DMS114 treated with DMSO at 0.1 percent for 48 hours (cell line): ENCODE results near the gene FIBCD1.
"Not testable (repeated sequence)": the region's sequence is repeated elsewhere in the genome, so short reads cannot be mapped to it uniquely, and the experiment has no call there.

Experiments used
- DNase-seq: peaks from one replicate; lab custom pipeline; 2025; ENCODE audit not compliant: unreplicated experiment; lab: John Stamatoyannopoulos, UW

FIBCD1 gene

DNA sequence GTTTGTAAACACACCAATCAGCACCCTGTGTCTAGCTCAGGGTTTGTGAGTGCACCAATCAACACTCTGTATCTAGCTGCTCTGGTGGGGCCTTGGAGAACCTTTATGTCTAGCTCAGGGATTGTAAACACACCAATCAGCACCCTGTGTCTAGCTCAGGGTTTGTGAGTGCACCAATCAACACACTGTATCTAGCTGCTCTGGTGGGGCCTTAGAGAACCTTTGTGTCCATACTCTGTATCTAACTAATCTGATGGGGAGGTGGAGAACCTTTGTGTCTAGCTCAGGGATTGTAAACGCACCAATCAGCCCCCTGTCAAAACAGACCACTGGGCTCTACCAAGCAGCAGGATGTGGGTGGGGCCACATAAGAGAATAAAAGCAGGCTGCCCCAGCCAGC, 28.4 kb downstream of the FIBCD1 start:
- DNase-seq, result not testable (repeated sequence)

DNA sequence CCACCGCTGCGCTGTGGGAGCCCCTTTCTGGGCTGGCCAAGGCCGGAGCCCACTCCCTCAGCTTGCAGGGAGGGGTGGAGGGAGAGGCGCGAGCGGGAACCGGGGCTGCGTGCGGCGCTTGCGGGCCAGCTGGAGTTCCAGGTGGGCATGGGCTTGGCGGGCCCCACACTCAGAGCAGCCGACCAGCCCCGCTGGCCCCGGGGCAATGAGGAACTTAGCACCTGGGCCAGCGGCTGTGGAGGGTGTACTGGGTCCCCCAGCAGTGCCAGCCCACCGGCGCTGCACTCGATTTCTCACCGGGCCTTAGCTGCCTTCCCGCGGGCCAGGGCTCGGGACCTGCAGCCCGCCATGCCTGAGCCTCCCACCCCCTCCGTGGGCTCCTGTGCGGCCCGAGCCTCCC, 29.0 kb downstream of the FIBCD1 start:
- not testable (repeated sequence) for DNase-seq

DNA sequence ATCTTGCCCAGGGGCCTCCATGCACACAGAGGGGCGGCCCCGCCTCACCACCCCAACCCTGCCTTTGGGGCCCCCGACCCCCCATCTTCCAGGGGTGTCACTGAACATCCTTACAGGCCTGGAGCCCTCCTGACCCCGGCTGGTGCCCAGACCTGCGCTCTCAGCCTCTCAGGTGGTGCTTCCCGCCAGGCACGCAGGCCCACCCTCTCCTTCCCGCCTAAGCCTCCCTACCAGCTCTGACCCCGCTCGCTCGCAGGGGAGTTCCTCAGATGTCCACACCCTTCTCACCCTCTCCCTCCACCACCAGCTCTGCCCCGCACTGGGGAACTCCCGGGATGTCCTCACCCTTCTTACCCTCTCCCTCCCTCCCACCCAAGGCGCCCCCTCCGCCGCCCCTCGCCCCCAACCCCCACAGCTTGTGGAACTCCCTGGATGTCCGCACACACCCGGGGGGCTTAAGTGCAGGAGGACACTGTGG, 30.1 kb downstream of the FIBCD1 start:
- no peak for DNase-seq

DNA sequence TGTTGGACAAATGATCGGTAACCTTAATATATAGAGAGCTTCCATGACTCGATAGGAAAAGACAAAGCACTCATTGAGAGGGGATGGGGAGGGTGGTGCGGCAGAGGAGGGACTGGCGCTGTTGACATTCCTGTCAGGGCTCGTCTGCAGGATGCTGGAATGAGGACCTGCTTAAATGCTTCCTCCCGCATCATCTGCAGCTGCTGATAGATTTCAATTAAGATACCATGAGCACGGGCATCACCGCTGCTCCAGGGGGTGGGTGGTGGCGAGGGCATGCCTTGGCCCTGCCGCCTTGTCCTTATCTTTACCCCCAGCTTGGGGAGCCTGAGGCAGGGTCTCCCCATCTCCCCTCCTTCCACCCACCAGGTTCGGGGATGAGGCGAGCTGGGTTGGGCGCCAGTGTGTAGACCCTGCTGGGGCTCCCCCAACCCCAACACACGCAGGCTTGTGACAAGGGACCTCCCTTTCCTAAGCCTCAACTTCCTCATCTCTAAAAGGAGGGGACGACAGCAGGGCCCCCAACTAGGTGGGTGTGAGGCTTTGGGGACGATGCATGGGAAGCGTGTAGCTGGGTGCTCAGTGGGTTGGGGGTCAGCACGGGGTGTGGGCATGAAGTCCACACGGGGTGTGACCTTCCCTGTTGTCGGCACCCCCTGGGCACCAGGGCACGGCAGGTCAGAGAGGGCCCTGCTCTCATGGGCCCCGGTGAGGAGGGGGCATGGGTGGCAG, 30.7 kb downstream of the FIBCD1 start:
- DNase-seq, result no peak

DNA sequence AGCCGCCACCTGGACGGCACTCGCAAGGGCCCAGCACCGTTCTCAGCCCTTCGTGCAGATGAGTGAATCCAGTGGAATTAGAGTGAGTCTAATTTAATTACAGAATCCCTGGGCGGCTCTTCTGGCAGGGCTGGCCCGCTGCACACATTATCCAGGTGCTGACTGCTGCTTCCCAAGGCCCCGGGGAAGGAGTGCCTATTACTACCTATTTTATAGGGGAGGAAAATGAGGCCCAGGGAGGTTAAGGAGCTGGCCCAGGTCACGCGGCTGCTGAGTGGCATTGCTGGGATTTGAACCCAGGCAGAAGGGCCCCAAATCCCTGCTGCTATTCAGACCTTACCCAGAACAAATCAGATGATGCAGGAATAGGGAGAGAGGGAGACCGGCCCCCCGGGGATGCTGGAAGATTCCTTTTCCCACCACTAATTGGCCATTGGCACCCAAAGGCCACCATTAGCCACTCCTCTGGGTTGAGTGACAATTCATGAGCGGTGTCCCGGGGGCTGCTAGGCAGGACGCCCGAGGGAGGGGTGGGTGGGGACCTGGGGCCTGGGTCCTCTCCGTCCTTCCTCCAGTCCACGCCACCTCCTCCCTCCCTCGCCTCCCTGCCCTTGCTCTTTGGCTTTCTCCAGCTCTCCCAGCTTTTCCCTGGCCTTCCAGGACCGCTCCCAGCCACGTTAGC, 32.2 kb downstream of the FIBCD1 start:
- no peak for DNase-seq

DNA sequence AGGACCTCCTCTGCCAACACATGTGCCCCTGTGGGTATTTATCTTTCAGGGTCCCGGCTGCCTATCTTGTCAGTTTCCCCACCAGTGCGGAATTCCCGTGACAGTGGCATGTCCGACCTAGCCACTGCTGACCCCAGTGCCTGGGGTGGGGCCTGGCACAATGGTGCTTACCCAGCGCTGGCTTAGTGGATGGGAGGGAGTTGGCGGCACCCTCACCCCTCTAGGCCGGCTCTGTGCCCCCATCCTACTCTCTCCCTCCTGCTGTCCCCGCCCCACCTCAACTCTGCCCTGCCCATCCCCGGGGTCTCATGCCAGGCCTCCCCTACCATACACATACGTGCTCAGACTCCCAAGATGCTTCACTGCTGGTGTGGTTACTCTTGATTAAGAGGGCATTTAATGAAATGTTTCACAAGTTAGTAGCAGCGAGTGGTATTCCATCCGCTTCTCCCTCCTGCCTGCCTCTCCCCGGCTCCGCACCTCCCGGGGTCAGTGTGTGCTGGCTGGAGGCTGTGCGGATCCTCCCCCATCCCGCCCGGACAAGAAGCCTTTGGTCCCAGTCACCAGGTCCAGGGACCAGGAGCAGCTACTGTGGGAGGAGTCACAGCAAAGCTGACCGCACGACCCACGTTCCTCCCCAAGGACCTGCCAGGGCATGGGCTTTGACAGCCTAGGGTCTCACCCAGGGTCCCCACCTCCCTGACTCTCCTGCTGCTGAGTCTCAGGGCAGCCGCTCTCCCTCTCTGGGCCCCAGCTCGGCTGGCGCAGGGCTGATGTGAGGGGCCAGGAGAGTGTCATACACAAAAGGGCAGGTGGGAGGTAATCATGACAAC, 32.9 kb downstream of the FIBCD1 start:
- no peak for DNase-seq

DNA sequence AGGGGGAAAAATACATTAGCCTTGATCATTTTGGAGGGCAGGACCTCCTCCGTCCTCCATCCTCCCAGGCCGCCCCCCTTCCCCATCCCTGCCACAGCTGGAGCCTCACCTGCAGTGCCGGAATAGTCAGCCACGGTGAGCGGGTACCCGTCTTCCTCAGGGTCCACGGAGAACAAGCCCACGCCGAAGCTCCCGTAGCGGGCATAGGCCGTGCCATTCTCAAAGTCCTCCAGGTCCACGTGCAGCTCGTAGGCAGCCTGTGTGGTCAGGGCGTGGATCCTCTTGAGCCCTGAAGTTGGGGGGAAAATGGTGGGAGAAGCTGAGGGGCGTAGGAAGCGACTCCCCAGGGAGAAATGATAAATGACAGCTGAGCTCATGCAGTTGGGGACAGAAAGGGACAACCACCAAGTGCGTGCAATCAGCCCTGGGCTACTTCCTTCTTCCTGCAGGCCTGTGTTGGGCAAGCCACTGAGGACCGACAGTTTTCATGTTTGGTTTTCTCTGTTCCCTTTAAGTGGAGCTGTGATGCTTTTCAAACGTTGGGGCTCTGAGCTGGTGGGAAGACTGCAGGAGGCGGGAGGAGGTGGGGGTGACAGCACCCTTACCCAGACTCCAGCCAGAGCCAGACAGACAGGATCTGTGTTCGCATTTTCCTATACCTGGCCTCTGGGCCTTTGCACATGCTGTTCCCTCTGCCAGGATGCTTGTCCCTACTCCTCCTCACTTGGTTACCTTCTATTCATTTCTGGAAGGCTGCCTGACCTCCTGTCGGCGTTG, 33.7 kb downstream of the FIBCD1 start:
- DNase-seq, result no peak

DNA sequence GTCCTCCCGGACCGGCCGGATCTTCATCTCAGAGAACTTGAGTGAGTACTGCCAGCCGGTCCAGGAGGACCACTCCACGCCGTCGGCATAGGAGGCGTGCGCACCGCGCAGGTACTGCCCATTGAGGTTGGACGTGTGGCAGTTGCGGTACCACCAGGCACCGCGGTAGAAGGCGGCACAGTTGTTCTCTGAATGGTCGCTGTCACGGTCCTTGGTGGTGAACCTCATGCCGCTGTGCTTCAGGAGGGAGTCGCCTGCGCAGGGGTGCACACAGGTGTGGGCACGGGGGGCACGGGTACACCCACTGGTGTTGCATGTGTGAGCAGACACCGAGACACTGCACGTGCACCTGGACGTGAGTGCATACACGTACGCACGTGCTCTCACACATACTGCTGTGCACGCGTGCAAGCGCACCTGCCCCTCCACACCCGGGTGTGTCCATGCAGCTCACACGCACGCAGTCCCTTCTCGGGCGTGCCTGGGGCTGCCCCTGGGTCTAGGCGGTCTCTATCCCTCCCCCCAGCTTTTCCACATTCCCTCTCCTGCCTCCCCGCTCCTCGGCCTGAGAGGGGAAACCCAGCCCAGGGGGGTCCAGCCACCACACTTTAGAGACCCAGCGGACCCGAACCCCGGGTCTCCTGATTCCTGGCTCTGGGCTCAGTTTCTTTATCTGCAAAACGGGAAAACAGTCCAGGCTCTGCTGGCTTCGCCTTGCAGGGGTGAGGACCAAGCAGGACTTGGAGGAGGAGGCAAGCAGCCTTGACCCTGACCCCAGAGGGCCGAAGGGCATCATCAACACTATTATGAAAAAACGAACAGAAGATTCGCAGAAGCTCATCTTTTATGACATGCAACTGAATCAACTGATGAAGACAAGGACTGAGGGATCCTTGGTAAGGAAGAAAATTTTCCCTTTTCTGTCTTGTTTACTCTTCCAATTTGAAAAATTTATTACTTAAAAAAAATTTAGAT, 34.7 kb downstream of the FIBCD1 start:
- DNase-seq, result no peak

DNA sequence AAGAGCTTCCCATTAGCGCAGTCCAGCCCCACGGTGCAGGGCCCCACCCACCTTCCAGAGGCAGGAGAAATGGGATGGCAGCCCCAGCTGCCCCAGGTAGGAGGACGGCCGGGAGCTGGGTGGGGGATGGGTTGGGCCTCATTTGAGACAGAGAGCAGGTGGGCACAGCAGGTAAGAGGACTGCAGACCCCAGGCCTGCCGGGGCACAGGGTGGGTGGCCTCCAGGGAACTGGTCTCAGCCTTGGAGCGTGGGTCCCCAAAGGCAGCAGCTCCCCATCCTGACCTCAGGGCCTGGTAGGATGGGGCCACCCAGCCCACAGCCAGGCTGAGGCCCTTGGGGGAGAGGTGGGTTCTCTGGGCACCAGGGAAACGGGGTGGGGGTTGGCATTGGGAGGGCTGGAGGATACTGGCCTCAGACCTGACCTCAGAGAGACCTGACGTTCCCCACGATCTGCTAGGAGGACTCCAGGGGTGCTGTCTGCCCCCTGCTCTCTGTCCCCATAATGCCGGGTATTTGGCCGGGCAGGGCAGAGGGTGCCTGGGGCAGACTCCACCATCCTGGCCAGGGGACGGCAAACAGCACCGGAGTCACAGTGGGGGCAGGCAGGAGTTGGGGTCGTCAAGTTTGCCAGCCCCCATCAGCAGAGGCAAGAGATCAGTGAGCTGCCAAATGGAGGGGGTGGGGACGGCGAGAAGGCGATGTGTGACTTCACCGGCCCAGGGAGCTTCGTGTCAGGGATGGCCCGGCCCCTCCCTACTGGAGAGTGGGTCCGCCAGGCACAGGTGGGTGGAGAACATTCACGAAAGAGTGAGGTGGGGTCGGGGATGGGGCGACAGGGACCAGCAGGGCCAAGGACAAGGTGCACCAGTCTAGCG, 35.6 kb downstream of the FIBCD1 start:
- no peak for DNase-seq

DNA sequence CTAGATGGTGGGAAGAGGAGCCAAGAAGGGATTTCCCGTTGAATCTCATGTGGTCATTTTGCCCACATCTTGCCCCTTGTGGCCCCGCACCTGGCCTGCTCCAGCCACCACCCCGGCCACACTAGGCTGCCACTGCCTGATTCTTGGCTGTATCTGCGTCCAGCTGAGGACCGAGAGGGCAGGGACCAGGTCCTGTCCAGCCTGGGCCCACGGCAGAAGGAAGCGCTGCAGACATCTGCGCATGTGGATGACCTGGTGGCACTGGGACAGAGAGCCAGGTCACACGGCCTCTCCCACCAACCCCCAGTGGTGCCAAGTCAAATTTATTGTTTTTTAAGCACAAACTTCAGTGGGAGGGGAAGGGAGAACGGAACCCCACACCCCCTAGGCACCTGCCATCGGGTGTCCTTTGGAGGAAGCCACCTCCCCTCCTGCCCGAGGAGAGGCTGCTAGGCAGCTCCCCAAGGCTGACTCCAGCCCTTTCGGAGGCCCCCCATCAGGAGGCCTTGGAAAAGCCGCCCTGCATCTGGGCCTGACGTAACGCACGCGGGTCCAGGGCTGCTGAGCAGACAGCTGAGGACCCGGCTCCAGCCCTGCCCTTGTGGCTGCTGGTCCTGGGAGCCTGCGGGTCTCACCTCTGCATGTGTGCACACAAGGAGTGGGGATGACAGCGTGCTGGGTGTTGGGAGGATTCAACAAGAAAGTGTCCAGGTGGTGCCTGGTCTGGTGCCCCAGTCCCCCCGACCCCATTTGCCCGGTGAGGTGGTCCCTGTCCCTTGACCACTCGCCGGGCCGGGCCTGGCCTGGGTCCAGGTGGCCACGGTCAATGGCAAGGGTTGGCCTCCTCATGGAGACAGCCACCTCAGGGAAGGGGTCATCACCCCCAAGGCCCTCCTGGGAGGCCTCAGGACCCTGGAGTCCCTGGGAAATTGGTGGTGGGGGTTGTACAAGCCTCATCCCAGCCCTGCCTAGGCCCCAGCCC, 36.6 kb downstream of the FIBCD1 start:
- DNase-seq, result no peak

DNA sequence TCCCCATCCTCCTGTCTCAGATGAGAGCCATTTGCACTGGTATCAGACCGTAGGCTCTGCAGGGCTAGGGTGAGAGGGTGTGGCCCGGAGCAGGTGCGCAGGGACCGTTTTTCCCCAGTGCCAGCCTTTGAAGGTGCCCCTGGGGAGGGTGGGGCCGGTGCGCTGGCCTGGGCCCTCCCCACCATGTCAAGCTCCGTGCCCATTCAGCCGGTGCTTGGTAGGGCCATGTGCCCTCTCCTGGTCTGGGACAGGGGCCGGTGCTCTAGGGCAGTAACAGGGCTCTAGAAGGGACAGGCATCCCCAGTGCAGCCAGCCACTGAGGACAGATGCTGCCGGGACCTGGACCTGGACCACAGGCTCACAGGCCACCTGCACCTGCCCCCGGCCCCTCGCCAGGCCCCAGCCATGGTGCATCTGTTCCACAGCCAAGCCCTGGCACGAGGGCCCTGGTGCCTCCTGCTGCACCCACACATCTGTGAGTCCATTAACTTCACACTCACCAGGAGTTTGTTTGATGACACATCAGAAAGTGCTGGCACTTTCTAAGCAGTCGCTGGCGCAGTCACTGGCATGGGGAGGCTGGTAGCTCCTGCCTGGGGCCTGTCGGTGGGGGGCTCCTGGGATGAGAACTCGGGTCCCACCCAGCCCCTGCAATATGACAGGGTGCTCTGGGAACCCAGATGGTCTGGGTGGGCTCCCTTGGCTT, 37.4 kb downstream of the FIBCD1 start:
- DNase-seq, result no peak

DNA sequence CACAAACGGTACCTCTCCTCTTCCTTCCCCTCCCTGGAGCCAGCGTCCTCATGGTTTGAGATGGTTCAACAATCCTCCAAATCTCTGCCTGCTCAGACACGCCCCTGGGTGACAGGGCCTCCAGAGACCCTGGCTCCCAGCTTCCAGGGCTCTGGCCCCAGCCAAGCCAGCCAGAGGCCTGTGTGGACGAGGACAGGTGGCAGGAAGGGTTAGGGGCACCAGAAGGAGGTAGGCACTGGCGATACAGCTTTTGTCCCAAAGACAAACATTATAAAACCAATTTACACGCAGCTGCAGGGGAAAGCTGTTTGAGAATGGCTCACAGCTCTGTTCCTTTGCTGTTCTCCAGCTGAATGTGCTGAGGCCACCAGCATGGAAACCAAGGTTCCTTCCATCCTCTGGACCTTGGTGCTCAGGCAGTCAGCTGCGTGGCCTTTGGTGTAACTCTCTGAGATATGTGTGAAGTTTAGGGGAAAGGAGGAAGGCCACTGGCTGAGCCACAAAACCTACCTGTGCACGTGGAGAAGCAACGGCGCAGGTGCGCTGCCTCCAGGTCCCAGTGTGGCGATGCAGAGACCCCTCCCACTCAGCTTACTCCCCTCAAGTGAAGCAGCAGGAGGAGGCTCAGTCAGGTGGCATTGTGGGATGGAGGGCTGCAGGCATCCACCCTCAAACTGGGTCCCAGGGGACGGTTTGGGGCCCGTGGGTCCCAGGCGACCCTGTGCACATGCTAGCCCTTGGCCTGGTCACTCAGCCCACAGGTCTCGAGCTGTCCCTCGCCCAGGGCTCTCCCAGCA, 38.1 kb downstream of the FIBCD1 start:
- DNase-seq, result no peak

DNA sequence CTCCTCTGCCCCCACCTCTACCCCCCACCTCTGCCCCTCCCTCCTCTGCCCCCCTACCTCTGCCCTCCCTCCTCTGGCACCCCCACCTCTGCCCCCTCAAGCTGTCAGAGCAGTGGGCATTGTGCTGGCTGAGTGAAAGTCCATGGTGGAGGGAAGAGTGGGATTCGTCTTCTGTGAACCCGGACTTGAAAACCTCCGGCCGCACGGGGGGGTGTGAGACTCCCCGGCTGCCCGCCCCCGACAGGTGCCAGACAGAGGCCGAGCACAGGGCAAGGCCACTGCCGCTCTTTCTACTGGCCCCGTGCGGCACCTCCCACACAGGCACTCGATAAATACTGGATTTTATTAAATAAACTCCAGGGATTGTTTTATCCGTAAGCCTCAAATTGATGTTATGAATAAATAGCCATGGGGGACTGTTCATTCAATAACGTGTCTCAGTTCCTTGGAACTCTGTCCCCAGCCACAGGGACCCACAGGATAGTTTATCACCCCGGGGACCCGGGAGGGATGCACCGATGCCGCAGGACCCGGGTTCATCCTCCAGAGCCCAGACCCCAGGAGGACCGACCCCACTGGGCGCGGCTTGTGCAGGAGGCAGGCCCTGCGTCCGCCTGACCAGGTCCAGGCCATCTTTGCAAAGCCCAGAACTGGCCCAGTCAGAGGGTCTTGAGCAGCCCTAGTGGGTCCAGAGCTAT, 39.8 kb downstream of the FIBCD1 start:
- no peak for DNase-seq

DNA sequence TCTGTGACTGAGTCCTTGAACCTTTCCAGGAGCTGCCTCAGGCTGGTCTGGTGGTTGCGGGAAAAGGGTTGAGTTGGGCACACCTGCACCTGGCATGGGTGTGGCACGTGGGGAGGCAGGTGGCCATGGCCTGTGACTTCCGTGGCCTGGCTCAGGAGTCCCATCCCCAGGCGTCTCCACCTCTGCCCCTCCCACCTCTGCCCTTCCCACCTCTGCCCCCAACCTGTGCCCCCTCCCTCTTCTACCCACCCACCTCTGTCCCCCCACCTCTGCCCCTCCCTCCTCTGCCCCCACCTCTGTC, 40.5 kb downstream of the FIBCD1 start:
- DNase-seq, result no peak

DNA sequence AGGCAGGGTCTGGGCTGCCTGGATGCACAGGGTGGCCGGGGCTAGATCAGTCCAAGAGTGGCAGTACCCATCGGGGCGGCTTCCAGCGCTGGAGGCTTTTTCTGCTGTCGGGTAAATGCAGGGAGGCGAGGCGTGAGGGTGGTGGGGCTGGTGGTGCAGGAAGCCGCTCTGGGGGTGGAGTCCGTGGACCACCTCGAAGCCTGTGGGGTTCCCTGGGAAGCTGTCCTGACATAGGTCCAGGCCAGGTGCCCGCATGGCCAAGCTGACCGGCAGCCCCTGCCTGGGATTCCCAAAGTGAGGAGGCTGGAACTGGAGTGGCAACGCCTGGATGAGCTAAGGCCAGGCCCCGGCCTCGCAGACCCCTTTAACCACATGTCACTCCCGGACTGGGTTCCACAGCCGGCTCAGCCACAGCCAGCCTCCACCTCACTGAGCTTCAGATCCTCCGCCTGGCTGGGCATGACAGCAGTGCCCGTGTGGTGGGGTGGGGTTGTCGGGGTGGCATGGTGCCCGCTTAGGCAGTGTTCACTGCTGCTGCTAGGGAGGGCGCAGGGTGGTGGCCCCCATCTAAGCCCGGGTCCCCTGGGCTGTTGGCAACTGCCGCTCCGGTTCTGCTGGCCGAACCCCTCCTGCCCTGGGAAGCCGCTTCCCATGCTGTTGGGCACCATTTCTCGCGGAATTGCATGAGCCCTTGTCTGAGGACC, 41.0 kb downstream of the FIBCD1 start:
- no peak for DNase-seq
